Activated T-cell treated with anti-CD3 and anti-CD28 coated beads, Interleukin-2, amount 50 U/mL, for 1 hour (primary cell): ENCODE results near the gene CALY.
A peak's percentile ranks its signal among the peaks of the same experiment; 100 is the strongest.
"Not testable (repeated sequence)": the region's sequence is repeated elsewhere in the genome, so short reads cannot be mapped to it uniquely, and the experiment has no call there.

ENCODE experiments used
- DNase-seq: peaks from one replicate; pipeline ENCODE4 v3.0.0-alpha.2; 2020

The CALY gene

GRCh38 chr10:133336577-133337369, at the start of gene CALY:
Gene CALY, minus strand, starts transcription at chr10:133336896. Its CDS starts 7,907 bp downstream, at chr10:133328989.
- DNase-seq = peak; percentile 88

DNA sequence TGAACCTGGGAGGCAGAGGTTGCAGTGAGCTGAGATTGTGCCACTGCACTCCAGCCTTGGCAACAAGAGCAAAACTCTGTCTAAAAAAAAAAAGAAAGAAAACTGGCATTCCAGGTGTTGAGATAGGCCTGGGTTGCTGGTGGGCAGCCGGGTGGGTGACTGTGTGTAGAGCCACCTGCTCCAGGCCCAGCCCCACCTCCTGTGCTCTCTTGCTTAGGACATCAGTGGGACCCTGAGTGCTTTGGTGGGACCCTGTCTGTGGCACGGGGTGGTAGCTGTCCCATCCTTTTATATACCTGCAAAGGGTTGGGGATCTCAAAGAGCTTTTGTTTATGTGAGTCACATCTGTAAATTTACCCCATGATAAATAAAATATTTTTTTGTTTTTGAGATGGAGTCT, 48.5 kb upstream of the CALY start:
- no peak for DNase-seq

- no peak for DNase-seq
These were observed 47.4 kb upstream of the CALY start for GRCh38 chr10:133384071-133384470.

DNA sequence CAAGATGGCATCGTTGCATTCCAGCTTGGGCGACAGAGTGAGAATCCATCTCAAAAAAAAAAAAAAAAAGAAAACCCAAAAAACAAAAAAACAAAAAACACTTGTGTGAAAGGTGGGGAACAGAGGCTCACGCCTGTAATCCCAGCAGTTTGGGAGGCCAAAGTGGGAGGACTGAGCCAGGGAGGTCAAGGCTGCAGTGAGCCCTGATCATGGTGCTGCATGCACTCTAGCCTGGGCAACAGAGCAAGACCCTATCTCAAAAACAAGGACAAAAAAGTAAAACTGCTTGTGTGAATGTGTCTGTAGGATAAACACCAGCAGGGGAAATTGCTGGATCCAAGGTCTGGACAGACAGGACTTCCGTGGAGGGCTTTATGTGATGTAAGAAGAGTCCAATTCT, 46.9 kb upstream of the CALY start:
- DNase-seq = no peak

GRCh38 chr10:133381036-133381435, 44.3 kb upstream of the CALY start:
- no peak for DNase-seq

GRCh38 chr10:133379801-133380666, 43.3 kb upstream of the CALY start:
- DNase-seq = no peak

DNA sequence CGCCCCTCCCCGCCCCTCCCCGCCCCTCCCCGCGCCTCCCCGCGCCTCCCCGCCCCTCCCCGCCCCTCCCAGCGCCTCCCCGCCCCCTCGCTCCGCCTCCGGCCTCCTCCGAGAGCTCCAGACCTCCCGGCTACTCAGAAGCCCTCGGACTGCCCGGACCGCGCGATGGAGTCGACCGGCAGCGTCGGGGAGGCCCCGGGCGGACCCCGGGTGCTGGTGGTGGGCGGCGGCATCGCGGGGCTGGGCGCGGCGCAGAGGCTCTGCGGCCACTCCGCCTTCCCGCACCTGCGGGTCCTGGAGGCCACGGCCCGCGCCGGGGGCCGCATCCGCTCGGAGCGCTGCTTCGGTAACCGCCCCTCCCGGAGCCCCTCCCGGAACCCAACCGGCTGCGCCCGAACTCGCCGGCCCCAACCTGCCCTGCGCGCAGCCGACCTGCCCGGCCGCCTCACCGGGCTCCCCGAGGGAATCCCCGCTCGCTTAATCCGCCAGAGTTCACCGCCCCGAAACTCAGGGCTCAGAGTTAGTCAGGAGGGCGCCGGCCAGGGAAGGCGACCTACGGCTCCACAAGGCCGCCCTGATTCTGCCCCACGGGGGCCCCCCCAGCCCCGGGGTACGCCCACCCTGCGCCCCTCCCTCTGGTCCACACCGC, 42.6 kb upstream of the CALY start, which contains the start of gene PAOX:
Gene PAOX, plus strand, starts transcription at position 111 of the 649 bp plus-strand sequence. Its CDS starts 55 bp downstream, at position 166.
- DNase-seq = peak; percentile 75

DNA sequence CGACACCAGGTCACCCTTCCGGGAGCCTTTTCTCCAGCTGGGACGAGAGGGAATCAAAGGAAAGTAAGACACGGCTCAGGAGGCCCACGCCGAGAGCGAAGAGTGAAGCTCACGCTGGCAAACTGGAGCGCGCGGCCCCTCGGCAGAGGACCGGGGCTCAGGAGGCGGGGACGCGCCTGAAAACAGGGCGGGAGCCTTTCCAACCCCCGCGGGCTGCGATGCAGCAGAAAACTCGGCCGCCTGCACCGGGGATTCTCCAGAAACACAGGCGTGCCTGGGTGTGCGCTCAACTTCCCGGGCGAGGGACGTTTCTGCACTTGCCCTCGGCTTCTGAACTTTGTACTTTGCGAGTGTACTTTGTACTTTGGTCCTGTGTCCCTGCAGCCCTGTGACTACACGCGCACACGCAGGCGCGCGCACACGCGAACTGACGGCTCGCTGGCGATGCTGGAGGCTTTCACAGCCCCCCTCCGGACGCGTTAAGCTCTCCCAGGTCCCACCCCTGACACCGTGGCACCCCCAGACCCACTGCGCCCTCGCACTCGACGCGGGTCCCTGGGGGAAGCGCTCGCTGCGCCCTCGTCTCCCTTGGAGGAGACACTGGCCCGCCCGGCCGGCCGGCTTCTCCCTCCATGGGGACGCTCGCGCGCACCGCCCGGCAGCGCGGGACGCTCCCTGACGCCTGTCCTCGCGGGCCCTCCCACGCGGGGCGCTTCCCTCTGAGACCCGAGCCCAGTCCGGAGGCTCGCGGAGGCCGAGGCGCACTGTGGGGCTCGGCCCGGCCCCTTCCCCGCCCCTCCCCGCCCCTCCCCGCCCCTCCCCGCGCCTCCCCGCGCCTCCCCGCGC, 41.8 kb upstream of the CALY start:
- DNase-seq = peak; percentile 75

- DNase-seq = no peak
These were observed 41.1 kb upstream of the CALY start for GRCh38 chr10:133377818-133378250.

DNA sequence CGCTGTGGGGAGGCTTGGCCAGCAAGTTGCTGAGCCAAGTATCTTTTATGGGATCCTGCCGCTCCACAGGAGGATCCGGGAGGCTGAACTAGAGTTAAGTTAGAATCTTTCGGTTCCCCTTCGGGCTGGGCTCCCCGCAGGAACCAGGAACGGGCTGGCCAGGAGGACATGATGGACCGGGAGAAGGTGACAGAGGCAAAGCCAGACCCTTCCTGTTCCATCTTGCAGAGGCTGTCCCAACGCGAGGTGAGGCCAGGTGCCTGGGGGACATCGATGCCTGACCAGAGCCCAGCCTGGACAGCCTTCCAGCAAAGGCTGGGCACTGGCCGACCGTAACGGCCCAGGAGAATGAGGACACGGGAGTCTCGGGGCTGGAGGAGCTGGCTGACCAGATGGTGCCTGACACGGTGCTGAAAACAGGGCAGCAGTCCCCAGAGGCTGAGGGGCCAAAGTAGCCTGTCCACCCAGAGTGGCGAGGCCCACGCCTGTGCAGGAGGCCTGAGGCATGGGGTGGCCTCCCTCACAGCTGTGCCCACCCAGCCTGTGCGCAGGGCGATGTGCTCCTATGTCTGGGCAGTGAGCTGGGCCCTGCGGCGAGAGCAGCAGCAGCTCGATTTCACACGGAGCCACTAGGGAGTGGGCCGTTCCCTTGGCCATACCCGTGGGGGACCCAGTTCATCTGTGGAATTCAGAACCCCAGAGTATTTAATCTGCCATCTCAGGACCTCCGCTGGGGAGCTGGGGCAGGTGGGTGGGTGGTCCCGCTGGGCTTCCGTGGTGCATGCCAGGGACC, 40.5 kb upstream of the CALY start:
- DNase-seq = no peak

- not testable (repeated sequence) for DNase-seq
These were observed 39.5 kb upstream of the CALY start for GRCh38 chr10:133376183-133376582.

DNA sequence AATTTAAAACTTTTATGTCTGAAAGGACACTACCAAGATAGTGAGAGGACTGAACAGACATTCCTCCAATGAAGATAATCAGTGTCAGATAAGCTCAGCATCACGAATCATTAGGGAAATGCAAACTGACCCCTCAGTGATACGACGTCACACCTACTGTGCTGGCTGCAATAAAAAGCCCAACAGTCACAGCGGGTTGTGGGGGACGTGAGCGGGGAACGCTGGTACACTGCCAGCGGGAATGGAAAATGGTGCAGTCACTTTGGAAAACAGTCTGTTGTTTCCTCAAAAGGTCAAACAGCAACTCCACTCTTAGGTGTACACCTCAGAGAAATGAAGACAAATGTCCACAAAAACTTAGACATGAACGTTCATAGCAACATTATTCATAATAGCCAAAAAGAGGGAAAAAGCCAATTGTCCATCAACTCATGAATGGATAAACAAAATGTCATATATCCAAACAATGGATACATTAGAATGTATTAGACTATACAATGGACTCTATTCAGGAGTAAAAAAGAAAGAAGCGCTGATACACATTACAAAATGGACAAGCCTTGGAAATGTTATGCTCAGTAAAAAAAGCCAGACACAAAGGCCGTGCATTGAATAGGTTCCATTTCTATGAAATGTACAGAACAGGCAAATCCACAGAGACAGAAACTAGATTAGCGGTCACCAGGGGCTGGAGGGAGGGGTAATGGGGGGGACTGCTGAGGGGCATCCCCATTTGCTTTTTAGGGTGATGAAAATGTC, 38.8 kb upstream of the CALY start:
- DNase-seq = no peak

DNA sequence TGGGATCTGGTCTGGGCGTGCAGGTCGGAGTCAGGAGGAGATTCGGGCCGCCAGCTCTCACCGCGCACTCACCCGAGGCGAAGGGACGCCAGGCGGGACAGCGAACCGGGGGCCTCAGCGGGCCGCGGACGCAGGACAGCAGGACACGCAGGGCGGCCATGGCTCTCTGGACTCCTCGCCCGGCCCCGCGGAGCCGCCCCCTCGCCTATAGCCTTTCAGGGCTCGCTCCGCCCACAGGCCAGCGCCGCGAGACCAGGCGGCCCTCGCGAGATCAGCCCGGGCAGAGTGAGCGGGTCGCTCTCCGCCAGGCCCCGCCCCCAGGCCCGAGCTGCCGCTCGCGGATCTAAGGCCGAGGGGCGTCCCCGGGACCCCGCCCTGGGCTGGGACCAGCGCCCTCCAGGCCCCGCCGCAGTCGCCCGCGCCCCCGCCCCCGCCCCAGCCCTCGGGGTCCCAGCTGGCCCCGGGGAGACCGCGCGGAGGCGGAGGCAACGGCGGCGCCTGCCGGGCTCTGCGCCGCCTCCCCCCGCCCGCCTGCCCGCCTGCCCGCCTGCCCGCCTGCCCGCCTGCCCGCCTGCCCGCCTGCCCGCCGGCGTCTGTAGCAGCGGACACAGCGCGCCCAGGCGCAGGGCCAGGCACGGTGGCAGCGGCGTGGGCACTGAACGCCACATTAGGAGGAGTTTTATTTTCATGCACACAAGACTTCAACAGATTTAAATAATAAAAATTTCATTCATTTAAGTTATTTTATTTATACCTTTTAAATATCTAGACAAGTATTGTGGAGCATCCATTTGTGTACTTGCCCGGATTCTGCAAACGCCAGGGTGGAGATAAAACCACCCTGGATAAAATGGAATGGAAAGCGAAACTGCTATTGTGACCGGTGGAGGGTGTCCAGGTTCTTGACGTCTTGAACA, 36.7 kb upstream of the CALY start, which contains the start of gene ECHS1:
Gene ECHS1, minus strand, starts transcription at position 181 of the 917 bp plus-strand sequence. Its CDS starts 21 bp downstream, at position 160.
- peak; percentile 95 for DNase-seq

GRCh38 chr10:133372507-133372906, 35.8 kb upstream of the CALY start:
- DNase-seq = no peak

- DNase-seq = no peak
These were observed 33.5 kb upstream of the CALY start for GRCh38 chr10:133370030-133370786.

DNA sequence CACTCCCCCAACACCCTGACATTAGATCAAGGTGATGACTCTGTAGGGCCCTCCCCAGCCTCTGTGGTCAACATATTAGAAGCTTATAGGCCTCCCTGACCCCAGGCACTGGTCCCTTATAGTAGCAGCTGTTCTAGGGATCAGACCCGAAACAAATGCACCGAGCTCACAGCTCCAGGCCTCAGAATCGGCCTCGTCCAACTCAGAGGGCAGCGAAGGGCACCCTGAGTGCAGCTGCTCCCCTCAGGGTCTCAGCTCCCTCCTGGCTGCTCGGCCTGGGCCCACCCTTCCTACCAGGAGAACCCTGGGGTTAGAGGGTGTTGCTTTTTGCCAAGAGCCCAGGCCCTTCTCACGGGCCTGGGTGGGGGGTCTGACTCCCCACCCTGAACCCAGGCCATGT, 31.5 kb upstream of the CALY start:
- DNase-seq = no peak

DNA sequence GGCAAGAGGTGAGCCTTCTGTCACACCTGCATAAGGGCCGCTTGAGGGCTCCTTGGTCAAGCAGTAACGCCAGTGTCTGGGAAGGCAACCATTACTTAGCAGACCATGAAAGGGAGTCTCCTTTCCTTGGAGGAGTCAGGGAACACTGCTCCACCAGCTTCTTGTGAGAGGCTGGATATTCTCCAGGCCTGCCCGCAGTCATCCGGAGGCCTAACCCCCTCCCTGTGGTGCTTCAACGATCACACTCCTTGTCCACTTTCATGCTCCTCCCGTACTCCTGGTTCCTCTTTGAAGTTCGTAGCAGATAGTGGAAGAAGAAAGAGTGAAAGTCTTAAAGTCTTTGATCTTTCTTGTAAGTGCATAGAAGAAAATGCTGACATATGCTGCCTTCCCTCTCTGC, 30.8 kb upstream of the CALY start:
- not testable (repeated sequence) for DNase-seq

- no peak for DNase-seq
These were observed 30.1 kb upstream of the CALY start for GRCh38 chr10:133366751-133367150.

GRCh38 chr10:133366130-133366478, 29.4 kb upstream of the CALY start:
- DNase-seq = no peak
